Activated CD4-positive, alpha-beta T cell treated with anti-CD3 and anti-CD28 coated beads, Interleukin-2, amount 50 U/mL, for 48 hours (primary cell): Measurements from ENCODE around the gene DHX9.

Experiments
- DNase-seq, 2 experiments: peaks; one replicate each; pipeline ENCODE4 v3.0.0-alpha.2; 2020

DHX9 gene

GRCh38 chr1:182842265-182842664, 3.1 kb downstream of the DHX9 start:
- no peak for DNase-seq

DNA sequence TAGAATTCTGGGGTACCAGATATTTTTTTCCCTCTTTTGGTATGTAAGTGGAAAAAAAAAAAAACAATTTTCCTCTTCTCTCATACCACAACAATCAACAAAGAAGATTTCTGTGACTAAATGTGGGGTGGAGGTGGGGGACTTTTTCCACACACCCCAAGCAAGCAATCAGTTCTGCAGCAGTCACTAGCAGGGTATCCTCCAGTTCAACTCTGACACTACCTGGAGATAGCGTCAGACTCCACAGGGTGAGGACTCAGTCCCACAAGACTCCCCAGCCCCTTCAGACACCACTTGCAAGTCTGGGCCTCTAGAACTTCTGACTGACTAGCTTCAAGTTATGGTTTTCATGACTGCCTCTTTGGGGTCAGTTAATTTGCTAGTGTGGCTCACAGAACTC, 6.2 kb downstream of the DHX9 start:
- no peak for DNase-seq

DNA sequence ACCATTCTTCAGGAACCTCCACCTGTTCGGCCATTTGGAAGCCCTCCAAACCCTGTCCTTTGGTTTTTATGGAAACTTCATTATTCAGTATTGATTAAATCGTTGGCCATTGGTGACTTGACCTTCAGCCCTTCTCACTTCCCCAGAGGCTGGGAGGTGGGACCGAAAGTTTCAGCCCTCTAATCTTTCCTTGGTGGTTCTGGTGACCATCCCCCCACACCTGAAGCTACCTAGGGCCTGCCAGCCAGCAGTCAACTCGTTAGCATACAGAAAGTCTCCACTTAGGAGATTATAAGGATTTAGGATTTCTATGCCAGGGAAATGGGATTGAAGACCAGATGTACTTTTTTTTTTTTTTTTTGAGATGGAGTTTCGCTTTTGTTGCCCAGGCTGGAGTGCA, 6.7 kb downstream of the DHX9 start:
- no peak for DNase-seq

DNA sequence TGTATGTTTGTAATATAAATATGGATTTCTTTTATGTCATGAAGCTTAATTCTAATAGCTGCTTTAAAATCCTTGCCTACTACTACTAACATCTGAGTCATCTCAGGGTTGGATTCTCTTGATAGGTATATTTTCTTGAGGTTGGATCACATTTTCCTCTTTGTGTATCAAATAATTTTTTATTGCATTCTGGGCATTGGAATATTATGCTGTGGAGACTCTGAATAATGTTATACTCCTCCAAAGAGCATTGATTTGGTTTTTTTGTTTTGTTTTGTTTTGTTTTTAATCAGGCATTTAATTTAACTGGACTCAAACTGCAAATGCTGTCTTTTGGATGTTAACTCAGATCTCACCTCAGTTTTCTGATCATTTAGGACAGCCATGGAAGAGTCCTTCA, 8.0 kb downstream of the DHX9 start:
- no peak for DNase-seq

- DNase-seq: no peak
Observed at GRCh38 chr1:182848736-182849135, 9.6 kb downstream of the DHX9 start.

DNA sequence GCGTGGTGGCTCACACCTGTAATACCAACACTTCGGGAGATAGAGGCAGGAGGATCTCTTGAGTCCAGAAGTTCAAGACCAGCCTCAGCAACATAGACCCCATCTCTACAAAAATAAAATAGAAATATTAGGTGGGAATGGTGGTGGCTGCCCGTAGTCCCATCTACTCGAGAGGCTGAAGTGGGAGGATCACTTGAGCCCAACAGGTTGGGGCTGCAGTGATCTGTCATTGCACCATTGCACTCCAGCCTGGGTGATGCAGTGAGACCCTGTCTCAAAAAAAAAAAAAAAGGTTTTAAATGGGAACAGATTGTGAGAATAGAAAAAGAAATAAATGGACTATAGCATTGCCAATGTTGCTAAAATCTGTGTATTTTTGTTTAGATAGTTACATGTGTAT, 11.2 kb downstream of the DHX9 start:
- no peak for DNase-seq

- no peak for DNase-seq
Observed at GRCh38 chr1:182851825-182852224, 12.7 kb downstream of the DHX9 start.

DNA sequence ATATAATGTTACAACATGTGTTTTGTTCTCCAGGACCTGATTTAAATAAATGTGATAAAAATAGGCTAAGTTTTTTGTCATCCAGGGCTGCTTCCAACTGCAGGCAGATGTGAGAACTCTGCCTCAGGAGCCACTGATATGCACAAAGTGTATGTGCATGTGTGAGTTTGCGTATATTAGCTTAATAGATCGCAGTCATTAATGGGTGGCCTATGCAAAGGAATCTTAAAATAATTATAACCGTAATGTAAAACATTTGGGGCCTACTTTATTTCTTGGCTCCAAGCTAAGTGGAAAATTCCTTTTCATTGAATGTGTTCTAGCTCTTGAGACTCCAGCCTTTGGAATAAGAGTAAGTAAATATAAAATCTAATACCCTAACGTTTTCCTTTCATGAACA, 16.8 kb downstream of the DHX9 start:
- no peak for DNase-seq

DNA sequence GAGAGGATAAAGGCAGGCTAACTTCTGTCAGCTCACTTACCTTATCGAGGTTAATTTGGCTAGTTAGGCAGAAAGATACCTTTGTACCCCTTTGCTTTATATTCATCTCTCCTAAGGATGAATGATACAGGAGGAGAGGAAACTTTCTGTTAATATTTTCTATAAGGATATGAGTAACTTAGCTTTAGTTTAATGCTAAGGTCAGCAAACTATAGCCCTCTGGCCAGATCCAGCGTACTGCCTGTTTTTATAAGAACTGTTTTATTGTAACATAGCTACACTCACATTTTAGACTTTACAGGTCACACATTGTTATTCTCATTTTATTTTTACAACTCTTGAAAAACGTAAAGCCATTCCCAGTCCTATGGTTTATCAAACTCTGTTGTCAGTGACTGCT, 18.1 kb downstream of the DHX9 start:
- DNase-seq: no peak

DNA sequence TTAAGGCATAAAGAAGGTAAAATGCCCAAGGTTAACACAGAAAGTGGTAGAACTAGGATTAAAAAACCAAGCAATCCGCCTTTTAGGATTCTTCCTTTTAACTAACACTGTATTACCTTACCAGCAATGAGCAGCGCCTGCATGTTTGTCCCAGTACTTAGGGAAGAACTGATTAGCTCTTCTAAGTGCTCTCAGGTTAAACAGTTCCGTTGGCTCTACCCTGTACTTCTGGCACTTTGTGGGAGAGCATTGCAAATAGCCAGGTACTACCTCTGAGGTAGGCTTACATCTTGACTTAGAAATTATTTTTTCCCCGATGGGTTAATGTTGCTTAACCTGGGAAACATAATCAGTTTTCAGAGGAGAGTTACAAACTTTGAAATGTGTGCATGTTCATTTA, 21.5 kb downstream of the DHX9 start:
- DNase-seq: no peak

GRCh38 chr1:182861994-182862393, 22.8 kb downstream of the DHX9 start:
- no peak for DNase-seq

- DNase-seq: no peak
Observed at GRCh38 chr1:182862827-182863226, 23.7 kb downstream of the DHX9 start.

DNA sequence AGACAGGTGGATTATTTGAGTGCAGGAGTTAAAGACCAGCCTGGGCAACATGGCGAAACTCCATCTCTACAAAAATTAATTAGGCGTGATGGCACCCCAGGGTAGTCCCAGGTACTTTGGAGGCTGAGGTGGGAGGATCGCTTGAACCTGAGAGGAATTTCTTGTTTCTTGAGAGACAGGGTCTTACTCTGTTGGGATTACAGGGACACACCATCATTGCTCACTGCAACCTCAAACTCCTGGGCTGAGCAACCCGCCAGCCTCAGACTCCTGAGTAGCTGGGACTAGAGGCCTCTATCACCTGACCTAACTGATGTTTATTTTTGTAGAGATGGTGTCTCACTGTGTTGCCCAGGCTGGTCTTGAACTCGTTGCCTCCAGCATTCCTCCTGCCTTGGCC, 24.8 kb downstream of the DHX9 start:
- no peak for DNase-seq

- DNase-seq: no peak
Observed at GRCh38 chr1:182867861-182868260, 28.7 kb downstream of the DHX9 start.

DNA sequence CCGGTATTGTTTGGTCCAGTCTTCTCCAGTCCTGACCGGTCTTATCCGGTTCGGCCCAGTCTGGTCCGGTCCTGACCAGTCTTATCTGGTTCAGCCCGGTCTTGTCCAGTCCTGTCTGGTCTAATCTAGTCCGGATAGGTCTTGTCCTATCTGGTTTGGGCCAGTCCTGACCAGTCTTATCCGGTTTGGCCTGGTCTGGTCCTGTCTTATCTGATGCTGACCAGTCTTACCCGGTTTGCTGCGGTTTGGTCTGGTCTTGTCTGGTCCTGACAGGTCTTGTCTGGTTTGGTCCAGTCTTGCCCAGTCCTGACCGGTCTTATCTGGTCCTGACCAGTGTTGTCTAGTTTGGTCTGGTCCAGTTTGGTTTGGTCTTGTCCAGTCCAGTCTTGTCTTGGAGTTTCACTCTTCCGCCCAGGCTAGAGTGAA, 30.1 kb downstream of the DHX9 start:
- no peak for DNase-seq

DNA sequence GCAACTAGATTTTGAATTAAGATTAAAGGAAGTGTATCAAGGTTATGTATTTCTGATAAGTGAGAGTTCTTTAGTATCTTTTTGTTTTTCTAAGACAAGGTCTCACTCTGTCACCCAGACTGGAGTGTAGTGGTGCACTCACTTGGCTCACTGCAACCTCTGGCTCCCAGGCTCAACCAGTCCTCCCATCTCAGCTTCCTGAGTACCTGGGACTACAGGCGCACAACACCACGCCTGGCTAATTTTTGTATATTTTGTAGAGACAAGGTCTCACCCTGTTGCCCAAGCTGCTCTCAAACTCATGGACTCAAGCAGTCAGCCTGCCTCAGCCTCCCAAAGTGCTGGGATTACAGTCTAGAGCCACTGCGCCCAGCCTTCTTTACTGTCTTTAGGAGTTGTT, 33.7 kb downstream of the DHX9 start:
- no peak for DNase-seq

DNA sequence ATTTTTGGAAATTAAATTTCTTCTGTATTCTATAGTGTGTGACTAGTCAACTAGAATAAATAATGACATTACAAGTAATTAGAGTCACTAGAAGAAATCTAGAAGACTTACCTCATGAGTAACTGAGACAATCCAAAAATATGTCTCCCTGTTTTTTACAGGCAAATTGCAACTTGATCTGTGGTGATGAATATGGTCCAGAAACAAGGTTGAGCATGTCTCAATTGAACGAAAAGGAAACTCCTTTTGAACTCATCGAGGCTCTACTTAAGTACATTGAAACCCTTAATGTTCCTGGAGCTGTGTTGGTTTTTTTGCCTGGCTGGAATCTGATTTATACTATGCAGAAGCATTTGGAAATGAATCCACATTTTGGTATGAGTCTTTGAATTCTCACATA, 36.7 kb downstream of the DHX9 start:
- DNase-seq: no peak

- no peak for DNase-seq
Observed at GRCh38 chr1:182877331-182877730, 38.2 kb downstream of the DHX9 start.

- DNase-seq: peak; percentile 20 to 32
Observed at GRCh38 chr1:182877842-182878241, 38.7 kb downstream of the DHX9 start.

DNA sequence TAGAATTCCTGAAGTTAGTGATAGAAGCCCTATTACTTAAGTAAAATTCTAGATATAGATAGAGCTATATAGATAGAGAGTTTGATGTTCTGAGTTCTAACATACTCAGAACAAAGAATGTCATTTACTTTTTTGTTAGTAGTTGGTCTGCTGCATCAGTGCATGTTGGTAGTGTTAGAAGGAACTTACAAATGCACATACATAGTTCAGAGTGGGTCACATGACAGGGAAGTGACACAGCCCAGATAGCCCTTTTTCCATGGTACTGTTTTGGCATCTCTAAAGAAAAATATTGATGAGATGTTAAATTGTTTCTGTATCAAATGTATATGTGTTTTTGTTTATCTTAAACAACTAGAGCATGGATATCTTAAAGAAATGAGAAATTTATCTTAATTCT, 45.7 kb downstream of the DHX9 start:
- DNase-seq: no peak

DNA sequence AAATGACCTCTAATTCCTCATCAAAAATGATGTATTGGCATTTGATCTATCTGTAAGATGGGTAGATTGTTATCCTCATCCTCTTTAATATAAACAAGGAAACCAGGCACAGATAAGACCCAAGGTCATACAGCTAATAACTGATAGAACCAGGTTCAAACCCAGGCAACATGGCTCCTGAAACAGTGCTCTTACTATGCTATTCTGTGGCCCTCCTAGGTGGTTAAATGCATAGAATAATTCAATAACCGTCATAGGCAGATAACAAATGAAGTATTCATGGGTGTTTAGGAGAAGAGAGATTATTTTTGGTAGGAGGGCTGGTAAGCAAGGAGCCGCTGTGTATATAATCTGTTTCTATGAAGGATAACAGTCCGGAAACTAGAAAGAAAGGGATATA, 46.4 kb downstream of the DHX9 start:
- DNase-seq: no peak

GRCh38 chr1:182886985-182887384, 47.8 kb downstream of the DHX9 start:
- no peak for DNase-seq

- DNase-seq: no peak
Observed at GRCh38 chr1:182888736-182889531, 49.8 kb downstream of the DHX9 start.

GRCh38 chr1:182889997-182890396, 50.9 kb downstream of the DHX9 start:
- DNase-seq: no peak

DNA sequence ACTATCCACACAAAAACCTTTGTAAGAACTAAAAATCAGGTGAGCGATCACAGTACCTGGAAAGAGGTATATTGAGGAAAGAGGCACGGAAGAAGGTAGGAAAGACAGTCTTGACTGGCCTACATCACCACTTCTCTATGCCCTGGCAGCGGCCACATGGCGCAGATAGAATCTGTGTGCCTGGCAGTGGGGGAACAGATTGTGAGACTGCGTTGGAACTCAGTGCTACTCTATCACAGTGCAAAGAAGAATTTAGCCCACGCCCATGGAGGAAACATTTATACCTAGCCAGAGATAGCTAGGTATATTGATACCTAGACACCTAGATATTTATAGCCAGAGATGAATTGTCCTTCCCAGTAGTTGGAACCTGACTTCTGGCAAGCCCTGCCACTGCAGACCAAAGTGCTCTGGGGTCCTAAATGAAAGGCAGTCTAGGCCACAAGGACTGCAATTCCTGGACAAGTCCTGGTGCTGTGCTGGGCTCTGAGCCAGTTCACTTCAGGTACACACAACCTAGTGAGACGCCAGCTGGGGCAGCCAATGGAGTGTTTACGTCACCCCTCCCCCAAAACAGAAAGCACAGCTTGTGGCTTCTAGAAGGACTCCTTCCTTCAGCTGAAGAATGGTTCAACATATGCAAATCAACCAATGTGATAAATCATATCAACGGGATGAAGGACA, 51.9 kb downstream of the DHX9 start:
- no peak for DNase-seq
